GM12878 (cell line): ENCODE results near the gene SMG6. TPM values are rescaled to one million over a fixed set of nuclear protein-coding genes. Genes with fewer than 3 reads are reported as not detected.

ENCODE experiments used
- ATAC-seq: fragments of 200-7000 bp; cut with Tn5 transposase; 3 replicates; pipeline ENCODE4 v1.9.1; 2020; ENCODE audit warnings: mild to moderate bottlenecking, moderate library complexity
- BruUV-seq: library from RNA; stranded (reverse); fragments of 400-500 nt; replicated peaks from 2 replicates; lab custom pipeline; 2021; lab: Mats Ljungman, UMichigan
- CTCF ChIA-PET: fragments of 300-600 bp; sonication (Branson Sonifier 250); formaldehyde crosslinking; extraction: SDS; loops from one replicate; lab custom pipeline; 2021; ENCODE audit warnings: inconsistent platforms; lab: Yijun Ruan, JAX
- POLR2A ChIA-PET: fragments of 350-600 bp; formaldehyde crosslinking; extraction: SDS; loops from one replicate; lab custom pipeline; 2021; ENCODE audit warnings: inconsistent platforms; lab: Charles Lee
- RAD21 ChIA-PET: fragments of 300-600 bp; sonication (Branson Sonifier 250); formaldehyde crosslinking; loops from one replicate; lab custom pipeline; 2023; ENCODE audit warnings: antibody characterized with exemption; ENCODE audit not compliant: unreplicated experiment; lab: Charles Lee
- SMC1A ChIA-PET: fragments of 300-600 bp; sonication (Branson Sonifier 250); formaldehyde crosslinking; loops from one replicate; lab custom pipeline; 2023; ENCODE audit not compliant: unreplicated experiment, uncharacterized antibody; lab: Charles Lee
- DNase-seq: peaks from one replicate; pipeline ENCODE4 v3.0.0-alpha.2; 2011; ENCODE audit warnings: low read depth, low spot score
- FAIRE-seq: peaks from 3 replicates; lab custom pipeline; 2011; peaks lifted over from hg19 to GRCh38; lab: Jason Lieb, UNC
- H2AFZ ChIP-seq: 2 replicates; pipeline ENCODE4 v1.6.0; 2011; ENCODE audit warnings: low read depth, low read length, control low read depth; ENCODE audit not compliant: control insufficient read depth
- H3K27ac ChIP-seq: 2 replicates; pipeline ENCODE4 v1.5.1; 2011; ENCODE audit warnings: control low read depth; ENCODE audit not compliant: control insufficient read depth, insufficient read depth
- H3K27me3 ChIP-seq, 2 experiments: replicated peaks in 1 of 2; 2 replicates each; pipeline versions ENCODE4 v1.6.0 to v1.6.1; 2011; ENCODE audit warnings: low read length in 1 of 2; ENCODE audit not compliant: control insufficient read depth in 2 of 2, insufficient read depth in 2 of 2
- H3K36me3 ChIP-seq, 2 experiments: 2 replicates each; pipeline ENCODE4 v1.5.1; 2011; ENCODE audit warnings: low read length in 1 of 2; ENCODE audit not compliant: control insufficient read depth in 2 of 2, insufficient read depth in 2 of 2
- H3K4me1 ChIP-seq: 2 replicates; pipeline ENCODE4 v1.6.1; 2011; ENCODE audit warnings: mild to moderate bottlenecking, low read length, moderate library complexity, mixed read lengths; ENCODE audit not compliant: control insufficient read depth, insufficient read depth
- H3K4me2 ChIP-seq: 2 replicates; pipeline ENCODE4 v1.6.0; 2011; ENCODE audit warnings: control low read depth; ENCODE audit not compliant: control insufficient read depth, insufficient read depth
- H3K4me3 ChIP-seq: fragments of 200-600 bp; sonication (generic); 2 replicates; pipeline ENCODE4 v1.5.1; 2016
- H3K79me2 ChIP-seq: 2 replicates; pipeline ENCODE4 v1.6.0; 2011; ENCODE audit warnings: low read length; ENCODE audit not compliant: control insufficient read depth, insufficient read depth
- H3K9ac ChIP-seq: 2 replicates; pipeline ENCODE4 v1.8.0; 2011; ENCODE audit warnings: low read length, control low read depth, mixed read lengths; ENCODE audit not compliant: control insufficient read depth, insufficient read depth
- H3K9me3 ChIP-seq: replicated peaks from 3 replicates; pipeline ENCODE4 v1.5.1; 2011; ENCODE audit warnings: mild to moderate bottlenecking, low read length; ENCODE audit not compliant: control insufficient read depth, insufficient read depth
- H4K20me1 ChIP-seq: 2 replicates; pipeline ENCODE4 v1.6.0; 2011; ENCODE audit not compliant: control insufficient read depth, insufficient read depth
- BCLAF1 ChIP-seq: fragments of 450-650 bp; IDR thresholded peaks from 2 replicates; pipeline ENCODE4 v1.6.1; 2017; ENCODE audit warnings: antibody characterized with exemption, mild to moderate bottlenecking, moderate library complexity
- CREB1 ChIP-seq: IDR thresholded peaks from 2 replicates; pipeline ENCODE4 v1.6.1; 2012; ENCODE audit warnings: low read depth, mild to moderate bottlenecking, inconsistent platforms
- FOXM1 ChIP-seq: IDR thresholded peaks from 2 replicates; pipeline ENCODE4 v1.6.1; 2012; ENCODE audit warnings: low read depth, mild to moderate bottlenecking, inconsistent platforms, low read length, moderate library complexity
- IKZF1 ChIP-seq: fragments of 450-650 bp; conservative IDR thresholded peaks from 2 replicates; pipeline ENCODE4 v1.6.1; 2017; ENCODE audit warnings: antibody characterized with exemption, mild to moderate bottlenecking
- NR2C2 ChIP-seq: IDR thresholded peaks from 2 replicates; pipeline ENCODE4 v1.6.1; 2011; ENCODE audit warnings: borderline replicate concordance, low read depth; ENCODE audit not compliant: control insufficient read depth, insufficient read length
- NR2F1 ChIP-seq: fragments of 450-650 bp; conservative IDR thresholded peaks from 2 replicates; pipeline ENCODE4 v1.6.1; 2017; ENCODE audit warnings: mild to moderate bottlenecking
- PAX5 ChIP-seq: IDR thresholded peaks from 2 replicates; pipeline ENCODE4 v1.6.1; 2011; ENCODE audit warnings: low read depth, low read length, borderline replicate concordance
- RUNX3 ChIP-seq: IDR thresholded peaks from 2 replicates; pipeline ENCODE4 v1.6.1; 2012; ENCODE audit warnings: low read length, inconsistent platforms
- ZNF384 ChIP-seq: IDR thresholded peaks from 2 replicates; pipeline ENCODE4 v1.6.1; 2012; ENCODE audit warnings: low read depth, mild to moderate bottlenecking, low read length, improper control_type of control experiment, borderline replicate concordance
- ZNF622 ChIP-seq: fragments of 450-650 bp; IDR thresholded peaks from 2 replicates; pipeline ENCODE4 v1.6.1; 2017; ENCODE audit warnings: mild to moderate bottlenecking, inconsistent platforms
- ZSCAN29 ChIP-seq: fragments of 450-650 bp; IDR thresholded peaks from 2 replicates; pipeline ENCODE4 v1.6.1; 2017; ENCODE audit warnings: mild to moderate bottlenecking, moderate library complexity
- WGBS: methylation state at CpG from one replicate; pipeline ENCODE4 v1.1.6; 2016; ENCODE audit warnings: low lambda C conversion rate; ENCODE audit not compliant: insufficient replicate concordance, insufficient coverage; ENCODE audit errors: missing lambda C conversion rate; 5-methylcytosine and 5-hydroxymethylcytosine counted together
- in situ Hi-C: fragments of 300-500 bp; cut with MboI; formaldehyde crosslinking; loops from 9 replicates; pipeline ENCODE4 v1.14.3; 2018; ENCODE audit warnings: mixed read lengths
- intact Hi-C: fragments of 100-400 bp; cut with micrococcal nuclease; formaldehyde crosslinking; loops from one replicate; pipeline ENCODE4 v1.14.2; 2022; ENCODE audit not compliant: unreplicated experiment
- polyA plus RNA-seq, 11 experiments: library from polyadenylated mRNA; depleted of rRNA in 4 of 11; unstranded in 6 of 11; stranded (reverse) in 5 of 11; fragments of >200 nt; fragmentation: Nextera tagmentation in 4 of 11; fragmentation: Illumina TruSeq in 1 of 11; extraction: Ambion mirVana in 4 of 11; extraction: Trizol in 1 of 11; gene quantifications; 1 replicate in 1 of 11; 2 replicates in 10 of 11; pipeline versions ENCODE4 v1.2.1 to v1.2.3, GENCODE V29; 2011 to 2016; ENCODE audit warnings: inconsistent platforms in 2 of 11, missing spikeins in 2 of 11, low read depth in 1 of 11
- total RNA-seq, 4 experiments: library from RNA; depleted of rRNA in 3 of 4; stranded (reverse); fragments of >200 nt in 3 of 4; fragmentation: Illumina TruSeq in 1 of 4; extraction: Trizol in 1 of 4; gene quantifications; 2 replicates each; pipeline versions ENCODE4 v1.2.1 to v1.2.3, GENCODE V29; 2013 to 2021
- TF ChIP-seq, protein P1 (sequence below): fragments of 450-650 bp; IDR thresholded peaks from 2 replicates; pipeline ENCODE4 v1.6.1; 2017; ENCODE audit warnings: low read depth, mild to moderate bottlenecking, moderate library complexity
- TF ChIP-seq, protein P2 (sequence below): fragments of 450-650 bp; IDR thresholded peaks from 2 replicates; pipeline ENCODE4 v1.6.1; 2014; ENCODE audit warnings: mild to moderate bottlenecking
- TF ChIP-seq, protein P3 (sequence below): fragments of 150-350 bp; IDR thresholded peaks from 2 replicates; pipeline ENCODE4 v1.6.1; 2016; ENCODE audit warnings: low read depth, low read length

Gene SMG6
- total and polyA plus RNA-seq, 10 of the 15 experiments (the other 5 are each of a cell fraction or from before 2014, with no cell fraction given), result 0.58 to 28.7 (median 15.7) TPM

DNA sequence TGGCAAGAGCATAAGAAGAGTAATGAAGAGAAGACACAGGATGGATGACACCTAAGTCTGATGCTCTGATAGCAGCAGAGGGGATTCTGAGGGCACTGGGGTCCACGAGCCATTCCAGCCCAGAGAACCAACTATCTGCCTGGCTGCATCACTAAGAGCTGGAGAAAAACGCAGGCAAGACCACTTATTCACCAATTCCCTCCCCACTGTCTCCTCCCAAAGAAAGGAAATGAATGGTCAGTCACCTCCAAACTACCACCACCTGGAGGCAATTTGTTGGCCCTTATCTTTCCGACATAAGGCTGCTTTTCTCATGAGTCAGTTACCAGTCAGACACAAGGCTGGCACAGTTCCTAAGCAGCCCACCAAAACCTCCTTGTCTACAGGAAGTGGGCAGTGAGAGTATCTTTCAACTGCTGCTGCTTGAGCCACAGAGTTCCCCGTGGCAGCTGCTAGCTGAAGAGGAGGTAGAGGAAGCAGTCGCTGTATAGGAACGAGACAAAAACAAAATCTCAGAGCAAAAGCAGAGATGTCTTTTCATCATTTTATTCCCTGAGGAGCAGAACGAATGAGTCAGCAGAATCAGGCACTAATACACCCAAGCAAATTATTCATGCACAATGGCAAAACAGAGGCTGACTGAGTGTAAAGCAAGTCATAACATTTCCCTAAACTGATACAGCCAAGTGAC lies 111.1 kb downstream of the SMG6 start:
- no peak overlapping the region for H3K4me3 ChIP-seq
- H3K79me2 ChIP-seq, result peaks cover 6% of the 10 kb centered on the region
- no peaks in the 10 kb centered on the region; the same call in 2 of the 3 replicates for H3K9me3 ChIP-seq
- H4K20me1 ChIP-seq, result no peaks in the 10 kb centered on the region
- CTCF ChIA-PET, result interaction anchor here (0.6 to 2.3 kb wide), 2 partner anchors 52 to 116 kb away, joined by 3 to 7 read pairs; no protein-coding TSS in a partner anchor
- no peak overlapping the region for H2AFZ ChIP-seq
- peak overlapping the region; percentile 52 for H3K27ac ChIP-seq
- peak; percentile 72 for DNase-seq
- no TSS peak for BruUV-seq
- FAIRE-seq, result peak; percentile 64
- H3K4me2 ChIP-seq, result peak overlapping the region; percentile 7; the same call in 1 of the 2 replicates
- 15% methylated on average over 7 of the region's 7 CpGs for WGBS
- no peak overlapping the region for H3K9ac ChIP-seq
- POLR2A ChIA-PET, result no interaction called here
- H3K4me1 ChIP-seq, result peaks cover 35% of the 10 kb centered on the region
- in situ Hi-C loops (no loop called here), intact Hi-C loops (loop anchor here (5.0 kb wide), 1 partner anchor 50 kb away; no protein-coding TSS in a partner anchor)
- H3K27me3 ChIP-seq, result no peaks in the 10 kb centered on the region
- H3K36me3 ChIP-seq, result peaks cover 7 to 18% of the 10 kb centered on the region in 2 experiments
- SMC1A ChIA-PET, result interaction anchor here (1.3 to 2.6 kb wide), 6 partner anchors 12 to 108 kb away, joined by 3 to 12 read pairs (median 4); no protein-coding TSS in a partner anchor
- ATAC-seq, result peak; percentile 93
- RAD21 ChIA-PET, result interaction anchor here (1.0 to 1.6 kb wide), 2 partner anchors 52 to 98 kb away, joined by 3 to 5 read pairs; no protein-coding TSS in a partner anchor
- TF ChIP-seq, protein P1, sequence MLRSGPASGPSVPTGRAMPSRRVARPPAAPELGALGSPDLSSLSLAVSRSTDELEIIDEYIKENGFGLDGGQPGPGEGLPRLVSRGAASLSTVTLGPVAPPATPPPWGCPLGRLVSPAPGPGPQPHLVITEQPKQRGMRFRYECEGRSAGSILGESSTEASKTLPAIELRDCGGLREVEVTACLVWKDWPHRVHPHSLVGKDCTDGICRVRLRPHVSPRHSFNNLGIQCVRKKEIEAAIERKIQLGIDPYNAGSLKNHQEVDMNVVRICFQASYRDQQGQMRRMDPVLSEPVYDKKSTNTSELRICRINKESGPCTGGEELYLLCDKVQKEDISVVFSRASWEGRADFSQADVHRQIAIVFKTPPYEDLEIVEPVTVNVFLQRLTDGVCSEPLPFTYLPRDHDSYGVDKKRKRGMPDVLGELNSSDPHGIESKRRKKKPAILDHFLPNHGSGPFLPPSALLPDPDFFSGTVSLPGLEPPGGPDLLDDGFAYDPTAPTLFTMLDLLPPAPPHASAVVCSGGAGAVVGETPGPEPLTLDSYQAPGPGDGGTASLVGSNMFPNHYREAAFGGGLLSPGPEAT, result no peak
- TF ChIP-seq RUNX3 (peak; percentile 59; the same call in 1 of the 2 replicates), NR2C2 (no peak), IKZF1 (peak; percentile 53), ZNF384 (no peak), ZSCAN29 (no peak), NR2F1 (no peak), BCLAF1 (no peak), PAX5 (no peak), FOXM1 (no peak), CREB1 (no peak), ZNF622 (no peak)
- TF ChIP-seq, protein P2, sequence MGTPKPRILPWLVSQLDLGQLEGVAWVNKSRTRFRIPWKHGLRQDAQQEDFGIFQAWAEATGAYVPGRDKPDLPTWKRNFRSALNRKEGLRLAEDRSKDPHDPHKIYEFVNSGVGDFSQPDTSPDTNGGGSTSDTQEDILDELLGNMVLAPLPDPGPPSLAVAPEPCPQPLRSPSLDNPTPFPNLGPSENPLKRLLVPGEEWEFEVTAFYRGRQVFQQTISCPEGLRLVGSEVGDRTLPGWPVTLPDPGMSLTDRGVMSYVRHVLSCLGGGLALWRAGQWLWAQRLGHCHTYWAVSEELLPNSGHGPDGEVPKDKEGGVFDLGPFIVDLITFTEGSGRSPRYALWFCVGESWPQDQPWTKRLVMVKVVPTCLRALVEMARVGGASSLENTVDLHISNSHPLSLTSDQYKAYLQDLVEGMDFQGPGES, result no peak
- TF ChIP-seq, protein P3, sequence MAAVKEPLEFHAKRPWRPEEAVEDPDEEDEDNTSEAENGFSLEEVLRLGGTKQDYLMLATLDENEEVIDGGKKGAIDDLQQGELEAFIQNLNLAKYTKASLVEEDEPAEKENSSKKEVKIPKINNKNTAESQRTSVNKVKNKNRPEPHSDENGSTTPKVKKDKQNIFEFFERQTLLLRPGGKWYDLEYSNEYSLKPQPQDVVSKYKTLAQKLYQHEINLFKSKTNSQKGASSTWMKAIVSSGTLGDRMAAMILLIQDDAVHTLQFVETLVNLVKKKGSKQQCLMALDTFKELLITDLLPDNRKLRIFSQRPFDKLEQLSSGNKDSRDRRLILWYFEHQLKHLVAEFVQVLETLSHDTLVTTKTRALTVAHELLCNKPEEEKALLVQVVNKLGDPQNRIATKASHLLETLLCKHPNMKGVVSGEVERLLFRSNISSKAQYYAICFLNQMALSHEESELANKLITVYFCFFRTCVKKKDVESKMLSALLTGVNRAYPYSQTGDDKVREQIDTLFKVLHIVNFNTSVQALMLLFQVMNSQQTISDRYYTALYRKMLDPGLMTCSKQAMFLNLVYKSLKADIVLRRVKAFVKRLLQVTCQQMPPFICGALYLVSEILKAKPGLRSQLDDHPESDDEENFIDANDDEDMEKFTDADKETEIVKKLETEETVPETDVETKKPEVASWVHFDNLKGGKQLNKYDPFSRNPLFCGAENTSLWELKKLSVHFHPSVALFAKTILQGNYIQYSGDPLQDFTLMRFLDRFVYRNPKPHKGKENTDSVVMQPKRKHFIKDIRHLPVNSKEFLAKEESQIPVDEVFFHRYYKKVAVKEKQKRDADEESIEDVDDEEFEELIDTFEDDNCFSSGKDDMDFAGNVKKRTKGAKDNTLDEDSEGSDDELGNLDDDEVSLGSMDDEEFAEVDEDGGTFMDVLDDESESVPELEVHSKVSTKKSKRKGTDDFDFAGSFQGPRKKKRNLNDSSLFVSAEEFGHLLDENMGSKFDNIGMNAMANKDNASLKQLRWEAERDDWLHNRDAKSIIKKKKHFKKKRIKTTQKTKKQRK, result no peak
